Ureter (tissue), 1 donor: ENCODE data around the gene CYP2D6. TPM values are rescaled to one million over a fixed set of nuclear protein-coding genes. Genes with fewer than 3 reads are reported as not detected.
"Not testable (repeated sequence)": the region's sequence is repeated elsewhere in the genome, so short reads cannot be mapped to it uniquely, and the experiment has no call there.

Experiments
- DNase-seq: peaks from one replicate; pipeline ENCODE4 v3.0.0-alpha.2; 2020; ENCODE audit warnings: low spot score
- total RNA-seq: library from RNA; stranded (reverse); gene quantifications from one replicate; pipeline ENCODE4 v1.2.4, GENCODE V29; 2023
- donor health status: DM: yes; HTN: yes; CAD: no.

Gene CYP2D6
- total RNA-seq = 2.0 TPM

DNA sequence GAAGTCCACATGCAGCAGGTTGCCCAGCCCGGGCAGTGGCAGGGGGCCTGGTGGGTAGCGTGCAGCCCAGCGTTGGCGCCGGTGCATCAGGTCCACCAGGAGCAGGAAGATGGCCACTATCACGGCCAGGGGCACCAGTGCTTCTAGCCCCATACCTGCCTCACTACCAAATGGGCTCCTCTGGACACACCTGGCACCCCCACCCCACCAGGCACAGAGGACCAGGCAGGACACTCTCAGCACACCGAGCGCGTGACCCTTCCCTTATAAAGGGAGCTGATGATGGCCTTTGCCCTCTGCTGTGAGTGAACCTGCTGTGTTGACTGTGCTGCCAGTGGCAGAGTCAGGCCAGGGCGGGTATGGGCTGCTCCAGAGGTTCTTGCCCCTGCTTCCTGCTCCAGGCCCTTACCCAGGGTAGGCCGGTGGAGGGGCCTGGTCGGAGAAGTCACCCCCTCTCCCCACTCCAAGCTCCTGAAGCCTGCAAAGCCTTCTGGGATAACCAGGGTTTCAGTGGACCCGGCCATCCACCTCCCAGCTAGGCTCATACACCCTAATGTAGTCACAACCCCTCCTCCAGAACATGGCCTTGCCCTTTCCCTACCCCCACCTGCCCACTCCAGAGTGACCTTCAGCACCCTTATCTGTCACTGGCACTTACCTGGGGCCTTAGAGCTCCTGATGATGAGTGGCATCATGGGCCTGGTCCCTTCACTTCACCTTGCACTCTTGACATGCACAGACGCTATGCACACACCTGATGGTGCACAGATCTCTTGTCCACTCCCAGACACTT, at the start of gene CYP2D6:
Gene CYP2D6, minus strand, starts transcription at position 172 of the 793 bp plus-strand sequence. Its CDS starts 19 bp downstream, at position 153.
- not testable (repeated sequence) for DNase-seq

DNA sequence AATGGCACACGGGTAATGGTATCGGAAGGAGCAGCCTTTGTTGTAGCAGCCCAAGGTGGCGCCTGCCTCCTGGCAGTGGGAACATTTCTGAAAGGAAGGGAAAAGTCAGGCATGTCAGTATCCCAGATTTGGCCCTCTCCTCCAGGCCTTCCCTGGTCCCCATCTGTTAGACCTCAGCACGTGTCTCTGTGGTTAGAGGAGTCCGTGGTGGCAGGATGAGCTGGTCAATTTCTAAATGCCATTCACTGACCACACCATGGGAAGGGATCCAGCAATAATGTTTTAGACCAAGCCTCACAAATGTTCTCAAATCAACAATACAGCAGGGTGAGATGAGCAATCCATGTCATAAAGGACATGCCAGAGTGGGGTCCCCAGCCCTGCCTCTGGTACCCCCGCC, 49.0 kb upstream of the CYP2D6 start:
- DNase-seq = no peak

DNA sequence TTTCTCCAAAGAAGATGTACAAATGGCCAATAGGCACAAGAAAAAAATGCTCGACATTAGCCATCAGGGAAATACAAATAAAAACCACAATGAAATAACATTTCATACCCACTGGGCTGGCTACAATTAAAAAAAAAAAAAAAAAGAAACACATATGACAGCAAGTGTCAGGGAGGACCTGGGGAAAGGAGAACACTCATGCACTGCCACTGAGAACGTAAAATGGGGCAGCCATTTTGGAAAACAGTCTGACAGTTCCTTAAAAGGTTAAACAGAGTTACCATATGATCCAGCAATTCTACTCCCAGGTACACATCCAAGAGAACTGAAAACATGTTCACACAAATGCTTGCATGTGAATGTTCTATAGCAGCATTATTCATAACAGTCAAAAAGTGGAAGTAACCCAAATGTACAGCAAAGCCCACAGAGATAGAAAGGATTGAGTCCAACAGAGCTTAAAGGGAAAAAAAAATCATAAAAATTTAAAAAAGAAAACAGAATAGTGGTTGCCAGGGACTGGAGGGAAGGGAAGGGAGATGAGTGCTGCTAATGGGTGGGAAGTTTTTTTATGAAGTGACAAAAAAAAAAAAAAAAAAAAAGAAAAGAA, 48.4 kb upstream of the CYP2D6 start:
- DNase-seq = no peak

DNA sequence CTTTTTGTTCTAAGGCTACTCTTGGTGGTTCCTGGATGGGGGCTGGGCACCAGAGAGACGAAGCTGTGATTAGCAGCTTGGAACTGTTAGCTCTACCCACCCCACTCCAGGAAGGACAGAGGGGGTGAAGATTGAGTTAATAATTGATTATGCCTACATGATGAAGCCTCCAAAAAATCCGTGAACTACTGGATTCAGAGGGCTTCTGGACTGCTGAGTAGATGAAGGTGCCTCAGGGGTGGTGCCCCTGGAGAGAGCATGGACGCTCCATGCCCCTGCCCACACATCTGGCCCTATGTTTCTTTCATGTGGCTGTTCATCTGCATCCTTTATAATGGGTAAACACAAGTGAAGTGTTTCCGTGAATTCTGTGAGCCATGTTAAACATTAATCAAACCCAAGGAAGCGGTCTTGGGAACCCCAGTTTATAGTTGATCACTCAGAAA, 47.3 kb upstream of the CYP2D6 start:
- DNase-seq = no peak

DNA sequence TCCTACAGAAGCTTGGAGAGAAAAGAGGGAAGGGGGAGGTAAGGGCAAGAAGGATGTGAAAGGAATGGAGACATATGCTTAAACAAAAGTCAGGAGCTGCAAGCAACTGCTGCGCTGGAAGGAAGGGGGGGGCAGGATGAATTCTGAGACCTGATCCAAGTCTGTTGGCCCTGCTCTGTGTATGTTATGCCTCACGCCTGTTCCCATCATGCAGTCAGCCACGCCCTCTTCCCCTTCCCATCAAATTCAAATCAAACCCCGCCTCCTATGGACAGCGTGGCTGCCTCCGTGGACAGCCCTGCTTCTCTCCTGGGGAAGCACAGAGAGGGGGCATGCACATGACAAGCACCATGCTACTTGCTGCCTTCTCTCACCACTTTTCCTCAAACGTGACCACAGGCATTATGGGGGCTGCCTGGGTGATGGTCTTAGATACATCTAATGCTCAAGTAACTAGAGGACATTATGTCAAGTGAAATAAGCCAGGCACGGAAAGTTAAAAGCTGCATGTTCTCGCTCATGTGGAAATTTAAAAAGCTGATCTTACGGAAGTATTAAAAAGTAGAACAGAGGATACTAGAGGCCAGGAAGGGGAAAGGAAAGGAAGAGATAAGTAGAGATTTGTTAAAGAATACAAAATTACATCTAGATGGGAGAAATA, 45.8 kb upstream of the CYP2D6 start:
- DNase-seq = no peak

DNA sequence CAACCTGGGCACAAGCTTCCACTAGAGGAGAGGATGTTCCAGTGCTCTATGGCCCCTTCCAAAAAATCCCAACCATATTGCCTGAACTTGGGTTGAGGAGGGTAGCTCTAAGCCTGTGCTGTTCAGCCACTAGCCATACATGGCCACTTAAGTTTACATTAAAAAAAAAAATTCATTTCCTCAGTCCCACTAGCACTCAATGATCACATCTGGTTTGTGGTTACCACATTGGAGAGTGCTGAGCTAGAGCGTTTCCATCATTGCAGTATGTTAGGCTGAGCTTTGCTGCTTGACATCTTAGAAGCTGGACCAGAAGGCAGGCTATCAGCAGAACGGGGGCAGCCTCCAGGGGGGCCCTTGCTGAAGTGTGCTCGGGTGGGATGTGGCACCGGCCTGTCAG, 43.5 kb upstream of the CYP2D6 start:
- DNase-seq = no peak

DNA sequence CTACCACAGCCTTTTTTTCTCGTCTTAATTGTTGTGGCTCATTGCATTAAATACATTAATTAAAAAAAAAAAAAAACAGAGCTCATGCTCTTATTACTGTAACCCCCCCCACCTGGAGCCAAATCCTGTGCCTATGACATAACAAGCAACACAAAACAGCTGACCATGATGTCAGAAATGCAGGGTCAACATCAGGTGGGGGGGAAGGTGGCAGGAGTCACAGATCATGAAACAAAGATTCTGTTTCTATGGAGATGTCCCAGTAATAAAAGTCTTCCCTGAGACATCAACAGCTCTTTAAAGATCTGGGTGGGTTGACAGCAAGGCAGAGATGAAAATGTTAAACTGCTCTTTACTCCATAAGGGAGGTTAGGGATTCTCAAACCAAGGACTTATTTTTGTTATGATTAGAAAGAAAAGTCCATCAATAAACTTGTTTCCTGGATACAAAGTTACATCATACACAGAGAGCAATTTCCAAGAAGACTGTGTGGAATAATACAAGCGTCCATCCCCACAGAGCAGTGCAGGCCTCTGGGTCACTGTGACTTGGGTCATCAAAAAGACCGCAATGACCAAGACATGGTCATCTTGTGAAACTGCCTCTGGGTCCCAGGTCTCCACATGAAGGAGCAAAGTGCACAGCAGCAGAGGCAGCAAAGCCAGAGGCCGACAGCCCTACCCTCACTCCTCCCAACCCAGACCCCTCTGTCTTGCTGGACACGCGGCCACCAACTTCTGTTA, 42.7 kb upstream of the CYP2D6 start:
- DNase-seq = no peak

DNA sequence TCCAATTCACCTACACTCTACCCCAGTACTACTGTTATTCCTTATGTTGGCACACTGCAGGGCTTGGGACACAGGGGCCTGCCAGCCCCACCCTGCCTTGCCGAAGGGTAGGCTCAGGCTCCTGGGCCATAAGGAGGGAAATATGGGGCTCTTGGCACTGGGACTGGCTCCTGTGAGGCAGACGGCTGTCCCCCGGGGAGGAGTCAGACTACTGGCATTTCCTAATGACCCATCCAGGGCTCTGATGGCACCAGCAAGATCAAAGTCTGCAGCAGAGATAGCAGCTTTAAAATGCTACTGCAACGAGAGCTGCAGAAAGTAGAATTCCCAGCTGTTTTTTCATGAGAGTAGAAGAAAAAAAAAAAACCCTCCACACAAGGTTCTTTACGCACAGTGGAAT, 42.2 kb upstream of the CYP2D6 start:
- DNase-seq = no peak

DNA sequence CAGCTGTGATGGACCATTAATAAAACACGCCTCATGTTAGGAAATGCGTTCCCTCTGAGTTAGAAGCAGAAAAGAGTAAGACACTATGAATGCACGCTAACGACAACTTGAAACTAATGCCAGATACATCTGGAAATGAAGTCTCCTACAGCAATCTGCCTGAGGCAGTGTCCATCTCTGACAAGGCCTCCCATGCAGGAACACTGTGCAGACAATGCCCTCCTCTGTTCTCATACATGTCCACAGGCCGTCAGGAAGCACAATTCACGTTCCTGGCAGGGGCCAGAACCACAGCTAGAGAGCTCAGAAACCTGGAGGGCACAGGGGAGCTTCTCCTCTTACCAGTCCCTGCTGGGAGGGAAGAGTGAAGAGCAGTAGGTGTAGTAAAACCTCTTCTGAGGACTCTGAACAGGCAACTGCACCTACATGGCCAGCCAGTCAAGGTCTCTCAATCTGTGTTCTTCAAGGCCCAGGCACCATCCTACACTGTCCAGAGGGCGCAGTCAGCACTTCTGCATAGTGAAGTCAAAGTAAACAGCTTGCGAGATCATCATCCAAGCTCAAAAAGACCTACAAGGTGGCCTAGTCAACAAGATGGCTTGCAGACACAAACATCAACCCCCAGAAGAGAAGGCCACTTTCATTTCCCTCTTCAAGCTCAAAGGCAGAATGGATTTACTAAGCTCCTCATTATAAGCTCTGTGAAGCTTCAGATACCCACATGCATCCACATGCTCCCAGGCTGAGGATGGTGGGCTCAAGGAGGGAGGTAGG, 41.5 kb upstream of the CYP2D6 start:
- no peak for DNase-seq

DNA sequence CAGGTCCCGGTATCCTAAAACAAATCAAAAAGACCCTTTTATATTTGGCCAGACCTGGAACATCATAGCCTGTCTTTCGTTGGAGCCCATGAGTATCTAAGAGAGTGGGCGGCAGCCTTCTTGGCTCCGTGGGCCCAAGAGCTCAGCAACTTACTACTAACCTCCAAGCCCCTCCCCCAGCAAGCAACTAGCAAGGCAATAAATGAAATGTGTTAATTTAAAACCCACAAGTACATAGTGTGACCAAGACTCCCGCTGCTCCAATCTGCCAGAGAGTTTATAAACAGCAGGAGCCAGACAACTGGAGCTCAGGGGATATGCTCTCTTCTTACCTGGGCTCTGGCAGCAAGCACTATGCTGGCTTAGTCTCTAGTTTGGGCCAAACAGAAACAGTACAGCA, 40.8 kb upstream of the CYP2D6 start:
- DNase-seq = no peak

DNA sequence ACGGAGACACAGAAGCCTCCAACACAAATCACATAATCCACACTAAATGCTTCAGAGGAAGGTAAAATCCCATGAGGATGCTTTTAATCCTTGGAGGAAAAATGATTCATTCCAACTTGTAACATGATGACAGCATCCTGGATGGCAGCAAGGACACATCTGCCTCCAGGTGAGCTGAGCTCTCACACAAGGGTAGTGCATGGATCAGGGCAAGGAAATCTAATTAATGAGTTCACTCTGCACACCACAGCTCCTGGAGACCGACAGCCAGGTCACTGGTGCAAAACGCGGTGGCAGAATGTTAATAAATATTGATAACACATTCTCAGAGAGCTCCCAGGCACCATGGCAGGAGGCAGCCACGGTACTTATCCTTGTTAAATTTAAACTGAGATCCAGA, 40.3 kb upstream of the CYP2D6 start:
- no peak for DNase-seq

DNA sequence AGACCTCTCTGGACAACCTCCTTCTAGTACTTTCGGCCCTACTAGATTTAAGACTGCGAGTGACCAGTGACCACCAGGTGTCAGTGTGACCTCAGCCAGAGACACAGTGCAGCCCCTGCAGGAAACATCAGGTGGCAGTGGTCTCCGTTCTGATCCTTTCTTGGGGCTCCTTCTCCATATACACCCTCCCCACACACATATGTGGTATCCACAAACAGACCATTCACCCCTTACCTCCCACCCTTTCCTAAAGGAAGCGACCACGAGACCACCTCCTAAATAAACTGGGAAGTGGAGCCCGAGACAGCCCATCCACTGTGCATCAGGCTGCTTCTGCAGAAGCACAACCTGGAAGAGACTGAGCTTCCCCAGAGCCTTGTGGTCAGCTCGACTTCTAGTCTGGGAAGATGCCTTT, 38.5 kb upstream of the CYP2D6 start:
- DNase-seq = peak; percentile 72

DNA sequence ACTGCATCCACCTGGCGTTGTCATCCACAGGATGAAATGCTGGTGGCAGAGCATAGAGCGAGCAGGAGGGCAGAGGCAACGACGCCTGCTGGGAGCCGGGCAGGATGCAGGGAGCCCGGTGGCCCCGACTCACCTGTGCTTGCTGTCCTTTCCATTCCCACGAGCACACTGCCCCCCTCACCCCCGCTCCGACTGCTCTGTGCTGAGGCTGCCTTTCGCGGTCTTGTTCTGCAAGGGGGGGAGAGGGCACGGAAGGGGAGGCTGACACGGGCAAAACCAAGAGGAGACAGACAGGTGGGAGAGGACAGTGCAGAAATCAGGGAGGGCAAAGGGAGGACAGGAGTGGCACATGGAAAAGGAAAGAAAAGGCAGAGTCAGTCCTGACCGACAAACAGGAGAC, 37.9 kb upstream of the CYP2D6 start:
- no peak for DNase-seq

DNA sequence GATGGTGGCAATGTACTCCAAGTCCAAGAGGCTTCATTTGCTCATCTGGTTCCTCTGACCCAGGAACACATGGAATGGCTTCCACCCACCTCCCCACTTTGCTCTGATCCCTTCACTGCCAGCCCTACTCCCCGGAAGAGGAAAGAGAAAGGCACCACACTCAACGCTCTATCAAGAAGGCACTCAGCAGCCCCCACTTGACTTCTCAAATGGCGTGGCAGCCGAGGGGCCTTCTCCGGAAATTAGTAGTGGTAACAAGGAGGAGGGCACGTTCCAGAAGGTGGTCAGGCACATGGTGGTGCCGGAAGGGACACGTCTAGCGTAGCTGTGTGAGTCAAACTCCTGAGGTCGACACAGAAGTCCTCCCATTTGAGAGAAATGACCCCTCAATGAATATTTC, 36.5 kb upstream of the CYP2D6 start:
- no peak for DNase-seq

DNA sequence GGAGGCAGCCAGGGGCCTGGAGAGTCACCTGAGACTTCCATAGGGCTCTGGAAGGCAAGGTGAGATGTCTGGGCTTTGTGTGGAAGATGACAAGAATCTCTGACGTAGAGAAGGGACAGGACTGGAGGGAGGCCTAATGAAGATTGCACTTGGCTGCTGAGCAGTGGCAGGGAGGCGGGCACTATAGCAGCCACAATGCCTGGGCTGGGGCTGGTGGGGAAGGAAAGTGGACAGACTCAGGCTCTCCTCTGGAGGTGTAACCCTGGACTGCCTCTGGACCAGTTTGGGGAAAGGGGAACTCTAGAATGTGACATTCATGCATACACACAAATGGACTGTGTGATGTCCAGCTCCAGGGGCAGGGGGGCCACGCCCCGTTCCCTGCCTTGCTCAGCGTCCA, 34.3 kb upstream of the CYP2D6 start:
- DNase-seq = no peak

DNA sequence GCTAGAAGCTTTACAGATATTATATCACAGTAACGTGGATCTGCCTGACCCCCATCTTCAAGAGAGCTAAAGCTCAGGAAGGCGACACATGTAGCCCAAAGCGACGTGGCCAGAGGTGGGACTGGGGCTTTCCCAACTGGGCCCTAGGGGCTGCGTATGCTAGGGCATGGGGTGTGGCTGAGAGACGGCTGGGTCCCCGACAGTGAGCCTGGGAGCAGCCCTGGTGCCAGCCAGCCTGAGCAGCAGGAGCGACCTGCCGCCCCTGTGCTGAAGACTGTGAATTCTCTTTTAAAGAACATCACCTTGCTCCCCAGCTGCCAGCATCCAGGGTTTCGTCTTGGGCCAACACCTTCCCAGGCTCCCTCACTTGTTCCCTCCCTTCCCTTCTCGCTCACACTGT, 32.9 kb upstream of the CYP2D6 start:
- DNase-seq = no peak

DNA sequence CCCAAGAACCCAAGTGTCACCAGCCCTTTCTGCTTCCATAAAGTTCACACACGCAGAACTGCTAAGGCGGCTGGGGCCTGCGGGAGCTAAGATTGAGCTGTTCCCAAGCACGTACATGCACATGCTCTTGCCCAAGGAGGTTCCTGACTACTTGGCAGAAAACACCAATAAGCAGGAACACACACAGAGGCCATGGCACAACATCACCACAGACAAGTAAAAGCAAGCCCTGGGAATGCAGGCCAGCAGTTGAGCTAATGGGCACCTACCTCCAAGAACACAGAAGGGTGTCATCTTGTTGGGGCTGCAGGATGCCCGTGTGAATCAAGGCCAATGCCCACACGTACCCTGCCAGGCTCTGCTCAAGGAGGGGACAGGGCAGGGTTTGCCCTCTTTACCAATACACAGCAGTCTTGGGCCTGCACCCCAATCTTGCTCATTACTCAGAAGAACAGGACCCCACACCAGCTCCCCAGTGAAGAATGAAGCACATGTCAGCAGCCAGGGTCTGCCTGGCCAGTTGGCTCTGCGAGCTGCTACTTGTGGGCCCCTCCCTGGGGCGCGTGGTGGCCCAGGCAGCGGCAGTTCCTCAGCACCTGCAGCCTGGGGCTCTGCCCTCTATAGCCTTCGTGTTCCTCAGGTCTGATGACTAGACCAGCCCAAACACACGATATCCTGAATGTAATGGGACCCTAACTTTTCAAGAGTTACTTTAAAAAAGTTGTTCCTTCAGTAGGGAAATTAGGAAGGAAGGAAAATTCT, 32.3 kb upstream of the CYP2D6 start:
- DNase-seq = no peak

DNA sequence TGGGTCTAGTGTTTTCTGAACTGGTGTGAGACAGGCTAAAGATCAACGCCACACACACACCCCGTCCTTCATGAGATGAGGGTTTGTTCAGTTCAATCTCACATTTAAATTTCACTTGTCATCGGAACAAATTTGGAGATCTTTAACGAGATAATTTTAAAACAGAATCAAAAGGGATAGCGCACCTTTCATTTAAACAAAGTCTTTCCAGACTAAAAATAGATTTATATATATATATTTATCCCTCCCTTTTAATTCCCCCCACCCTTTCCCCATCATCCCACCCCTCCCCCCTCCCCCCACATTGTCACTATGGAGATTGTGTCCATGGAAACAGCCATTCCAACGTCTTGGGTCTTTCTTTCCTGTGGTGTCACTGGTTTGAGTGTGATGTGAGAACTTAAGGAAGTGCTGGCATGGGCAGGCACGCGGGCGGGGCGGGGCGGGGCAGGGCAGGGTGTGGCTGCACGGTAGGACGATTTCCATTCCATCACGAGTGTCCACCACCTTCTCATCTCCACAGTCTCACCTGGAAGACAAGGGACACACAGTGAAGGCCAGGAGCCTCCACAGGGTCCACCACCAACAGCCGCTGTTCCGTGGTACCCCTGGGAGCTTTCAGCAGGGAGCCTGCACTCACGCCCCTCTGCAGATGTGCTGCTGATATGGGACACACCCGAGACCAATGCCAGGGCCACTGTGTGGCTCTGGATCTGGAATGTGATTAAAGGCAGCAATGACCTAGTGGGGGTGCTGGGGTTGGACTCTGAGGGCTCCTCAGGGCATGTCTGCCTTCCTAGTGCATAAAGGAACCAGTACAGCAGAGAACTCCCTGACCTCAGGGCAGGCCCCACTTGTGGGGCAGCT, 30.5 kb upstream of the CYP2D6 start:
- no peak for DNase-seq

DNA sequence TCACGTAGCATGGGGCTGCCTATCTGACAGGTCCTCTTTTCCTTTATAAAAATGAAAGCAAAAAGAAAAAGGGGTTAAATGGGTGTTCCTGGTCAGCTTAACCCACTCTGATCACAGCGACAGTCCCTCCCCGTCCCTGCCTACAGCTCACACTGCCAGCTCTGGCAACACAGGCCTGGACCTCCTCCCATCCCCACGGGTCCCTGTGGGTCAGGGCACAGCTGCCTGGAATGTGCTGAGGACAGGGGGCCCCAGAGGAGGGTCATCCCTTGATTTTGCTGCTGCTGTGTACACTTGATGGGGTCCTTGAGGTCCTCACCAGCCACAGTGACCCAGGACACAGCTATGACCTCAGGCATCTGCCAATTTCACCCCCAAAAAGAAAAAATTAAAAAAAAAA, 29.6 kb upstream of the CYP2D6 start:
- DNase-seq = no peak
